ENCODE measurements around the gene MSX1.

Gene MSX1

DNA sequence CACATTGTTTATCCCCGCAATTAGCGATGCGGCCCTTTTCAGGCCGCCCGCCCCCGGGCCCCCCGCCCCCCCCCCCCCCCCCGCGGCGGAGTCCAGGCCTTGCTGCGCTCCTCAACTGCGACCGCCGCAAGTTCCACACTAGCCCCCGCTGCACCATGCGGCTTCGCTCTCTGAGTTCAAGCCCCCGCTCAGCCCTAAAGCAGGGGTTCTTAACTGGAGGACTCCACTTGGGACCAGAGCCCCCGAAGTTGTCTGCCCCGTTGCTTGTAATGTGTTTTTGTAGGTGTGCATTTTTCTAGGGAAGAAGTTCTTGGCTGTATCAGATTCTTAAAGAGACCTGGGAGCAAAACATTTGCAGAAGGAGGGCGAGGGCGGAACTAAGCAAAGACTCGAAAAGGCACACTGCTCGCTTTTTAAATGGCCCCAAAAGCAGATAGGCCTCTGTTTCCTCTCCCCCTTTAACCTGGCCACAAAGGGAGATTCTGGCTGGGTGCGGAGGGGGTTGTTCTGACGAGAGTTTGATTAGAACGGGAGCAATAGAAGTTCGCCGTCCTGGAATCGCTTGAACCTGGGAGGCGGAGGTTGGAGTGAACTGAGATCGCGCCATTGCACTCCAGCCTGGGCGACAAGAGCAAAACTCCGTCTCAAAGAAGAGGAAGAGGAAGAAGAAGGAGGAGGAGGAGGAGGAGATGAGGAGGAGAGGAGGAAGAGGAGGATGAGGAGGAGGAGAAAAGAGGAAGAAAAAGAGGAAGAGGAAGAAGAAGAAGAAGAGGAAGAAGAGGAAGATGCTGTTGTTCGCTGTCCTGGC, 2.3 kb upstream of the MSX1 start:
- in situ Hi-C loops (cut with HindIII; ENCODE audit: low sequenced_read_pairs), result no loop called here

DNA sequence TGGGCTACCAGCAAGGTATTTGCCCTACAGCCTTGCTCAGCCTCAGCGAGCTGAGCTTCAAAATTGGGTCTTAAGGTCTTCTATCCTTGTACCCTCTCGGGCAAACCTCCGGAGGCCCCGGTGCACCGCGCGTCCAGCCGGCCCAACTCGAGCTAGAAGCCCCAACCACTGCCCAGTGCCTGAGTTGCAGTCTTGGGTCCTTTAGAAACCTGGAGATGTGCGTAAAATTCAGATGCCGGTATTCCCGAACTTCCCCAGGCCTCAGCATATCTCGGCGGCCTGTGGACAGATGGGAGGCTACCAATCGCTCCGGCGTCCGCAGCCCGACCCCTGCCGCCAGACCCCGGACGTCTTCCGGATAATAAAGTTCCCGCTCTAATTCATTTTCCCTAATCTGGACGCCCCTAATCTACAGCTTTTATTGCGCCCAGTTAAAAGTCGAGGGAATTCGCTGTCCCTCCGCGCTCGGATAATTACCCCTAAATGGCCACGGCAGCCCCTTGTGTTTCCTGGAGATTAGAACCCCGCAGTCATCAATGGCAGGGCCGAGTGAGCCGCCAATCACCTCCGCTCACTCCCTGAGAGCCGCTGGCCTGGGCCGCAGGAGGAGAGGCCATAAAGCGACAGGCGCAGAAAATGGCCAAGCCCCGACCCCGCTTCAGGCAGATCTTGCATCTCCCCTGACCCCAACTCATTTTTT, 1.5 kb upstream of the MSX1 start:
- in situ Hi-C loops (cut with HindIII; ENCODE audit: low sequenced_read_pairs), result no loop called here

DNA sequence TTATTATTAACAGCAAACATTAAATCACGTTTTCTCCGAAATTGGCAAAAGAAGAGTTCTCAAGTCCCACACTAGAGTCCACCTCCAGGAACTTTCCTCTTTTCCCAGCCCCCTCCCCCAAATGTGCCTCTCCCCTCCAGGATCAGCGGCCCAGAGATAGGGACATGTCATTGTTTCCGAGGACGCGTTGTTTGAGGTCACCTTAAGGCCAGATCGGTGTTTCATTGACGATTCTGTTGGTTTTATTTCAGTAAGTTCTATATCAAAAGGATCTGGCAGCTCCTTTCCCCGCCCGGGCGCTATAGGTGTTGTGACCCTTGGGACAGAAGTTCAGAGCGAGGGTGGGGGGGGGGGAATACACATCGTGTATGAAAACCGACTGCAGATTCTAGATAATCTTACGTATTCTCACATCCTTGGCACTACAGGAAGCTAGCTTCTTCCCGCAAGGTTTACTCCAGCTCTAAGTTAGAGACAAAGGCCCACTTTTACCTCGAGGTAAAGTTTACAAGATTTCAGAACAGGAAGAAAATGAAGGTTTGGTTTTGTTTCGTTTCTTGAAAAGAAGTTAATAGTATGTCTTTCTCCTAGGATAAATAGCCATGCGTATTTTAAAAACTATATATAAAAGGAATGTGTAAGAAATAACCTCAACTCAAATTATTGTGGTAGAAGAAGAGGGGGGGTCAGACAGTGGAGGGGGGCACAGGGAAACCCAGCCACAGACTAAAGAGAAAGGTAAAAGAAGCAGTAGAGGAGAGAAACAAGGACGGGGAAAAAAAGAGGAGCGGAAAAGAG, 739 bp upstream of the MSX1 start:
- in situ Hi-C loops (cut with HindIII; ENCODE audit: low sequenced_read_pairs), result no loop called here

DNA sequence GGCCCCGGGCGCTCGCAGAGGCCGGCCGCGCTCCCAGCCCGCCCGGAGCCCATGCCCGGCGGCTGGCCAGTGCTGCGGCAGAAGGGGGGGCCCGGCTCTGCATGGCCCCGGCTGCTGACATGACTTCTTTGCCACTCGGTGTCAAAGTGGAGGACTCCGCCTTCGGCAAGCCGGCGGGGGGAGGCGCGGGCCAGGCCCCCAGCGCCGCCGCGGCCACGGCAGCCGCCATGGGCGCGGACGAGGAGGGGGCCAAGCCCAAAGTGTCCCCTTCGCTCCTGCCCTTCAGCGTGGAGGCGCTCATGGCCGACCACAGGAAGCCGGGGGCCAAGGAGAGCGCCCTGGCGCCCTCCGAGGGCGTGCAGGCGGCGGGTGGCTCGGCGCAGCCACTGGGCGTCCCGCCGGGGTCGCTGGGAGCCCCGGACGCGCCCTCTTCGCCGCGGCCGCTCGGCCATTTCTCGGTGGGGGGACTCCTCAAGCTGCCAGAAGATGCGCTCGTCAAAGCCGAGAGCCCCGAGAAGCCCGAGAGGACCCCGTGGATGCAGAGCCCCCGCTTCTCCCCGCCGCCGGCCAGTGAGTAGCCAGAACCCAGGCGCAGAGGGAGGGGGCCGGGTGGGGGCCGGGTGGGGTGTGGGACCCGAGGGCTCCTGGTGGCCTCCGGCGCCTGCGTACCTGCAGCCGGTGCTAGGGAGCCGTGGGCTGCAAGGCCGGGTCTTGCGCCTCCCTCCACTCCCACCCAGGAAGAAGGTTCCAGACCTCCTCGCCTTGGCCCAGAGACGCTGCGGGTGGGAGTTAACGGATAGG, 534 bp downstream of the MSX1 start:
- in situ Hi-C loops (cut with HindIII; ENCODE audit: low sequenced_read_pairs), result no loop called here

DNA sequence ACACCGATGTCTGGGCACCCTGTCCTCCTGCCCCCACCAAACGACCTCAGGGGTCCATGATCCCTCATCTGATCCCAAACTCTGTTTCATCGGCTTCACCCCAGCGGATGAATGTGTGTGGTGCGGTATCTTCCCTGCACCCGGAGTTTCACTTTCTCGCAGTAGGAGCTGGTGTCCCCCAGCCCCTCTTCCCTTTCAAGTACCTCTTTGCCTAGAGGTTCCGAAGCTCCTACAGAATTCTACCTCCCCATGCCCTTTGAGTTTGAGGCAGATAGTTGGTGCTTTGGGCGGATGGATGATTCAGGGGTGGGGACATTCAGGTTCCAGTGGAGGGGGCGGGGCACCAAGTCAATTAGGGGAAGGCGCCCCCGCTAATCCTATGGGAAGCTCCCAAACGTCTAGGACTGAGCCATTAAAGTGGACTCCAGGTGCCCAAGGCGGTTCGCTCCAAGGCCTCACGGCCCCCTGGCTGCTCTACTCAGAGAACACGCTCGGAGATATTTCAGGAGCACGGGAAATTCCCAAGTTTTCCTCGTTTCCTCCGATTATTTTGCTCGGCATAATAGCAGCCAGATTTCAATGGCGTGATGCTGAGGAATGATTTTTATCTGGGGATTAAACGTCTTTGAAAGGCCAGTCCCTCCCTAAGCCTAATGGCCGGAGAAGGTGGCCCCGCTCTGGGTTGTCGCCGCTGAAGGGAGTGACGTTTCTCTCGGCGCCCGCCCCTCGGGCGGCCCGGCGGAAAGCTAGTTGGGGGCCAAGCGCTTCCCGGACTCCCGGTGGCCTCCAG, 1.3 kb downstream of the MSX1 start:
- in situ Hi-C loops (cut with HindIII; ENCODE audit: low sequenced_read_pairs), result no loop called here

DNA sequence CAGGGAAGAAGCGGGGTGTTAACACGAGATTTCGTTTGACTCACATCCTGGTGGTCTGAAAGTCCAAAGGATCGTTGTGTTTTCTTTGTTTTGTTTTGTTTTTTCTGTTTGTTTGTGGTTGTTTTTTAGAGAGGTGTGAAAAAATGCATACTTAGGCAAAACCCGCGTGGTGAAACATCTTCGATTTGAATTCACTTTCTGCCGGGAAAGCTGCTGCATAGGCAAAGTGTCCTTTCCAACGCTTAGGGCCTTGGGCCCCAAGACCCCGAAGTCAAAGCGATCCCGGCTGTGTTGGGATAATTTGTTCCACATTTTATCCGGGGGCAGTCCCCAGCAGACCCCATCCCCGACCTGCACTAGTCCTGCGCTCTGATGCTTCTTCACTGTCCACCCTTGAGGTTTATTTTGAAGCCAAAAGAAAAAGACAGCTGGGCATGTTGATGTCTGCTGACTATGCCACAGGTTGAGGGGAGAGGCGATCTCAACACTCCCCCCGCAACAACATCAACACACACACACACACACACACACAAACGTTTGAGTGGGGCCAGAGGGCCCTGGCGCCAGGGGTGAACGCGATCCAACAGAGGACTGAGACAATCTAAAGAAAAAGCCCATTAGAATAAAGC, 2.0 kb downstream of the MSX1 start:
- in situ Hi-C loops (cut with HindIII; ENCODE audit: low sequenced_read_pairs), result no loop called here

DNA sequence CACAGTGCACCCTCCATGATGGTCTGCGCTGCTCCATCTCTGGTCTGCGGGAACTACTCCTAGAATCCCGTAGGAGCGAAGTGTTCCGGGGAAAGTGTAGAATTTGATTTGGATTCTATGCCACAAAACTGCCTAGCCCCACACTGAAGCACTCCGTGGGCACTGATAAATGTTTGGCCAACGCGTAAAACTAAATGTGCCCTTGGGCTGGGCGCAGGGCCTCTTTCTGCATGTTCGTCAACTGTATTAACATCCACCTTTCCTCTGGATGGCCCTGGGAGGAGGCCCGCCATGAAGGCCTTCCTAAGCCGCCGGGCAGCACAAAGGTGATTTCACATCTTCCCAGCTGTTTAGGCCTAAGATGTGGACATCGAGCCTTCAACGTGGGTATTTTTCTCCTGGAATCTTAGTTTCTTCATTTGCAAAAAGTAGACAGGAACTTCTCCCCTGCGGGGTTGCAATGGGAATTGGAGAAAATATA, 2.6 kb downstream of the MSX1 start:
- in situ Hi-C loops (cut with HindIII; ENCODE audit: low sequenced_read_pairs), result no loop called here

DNA sequence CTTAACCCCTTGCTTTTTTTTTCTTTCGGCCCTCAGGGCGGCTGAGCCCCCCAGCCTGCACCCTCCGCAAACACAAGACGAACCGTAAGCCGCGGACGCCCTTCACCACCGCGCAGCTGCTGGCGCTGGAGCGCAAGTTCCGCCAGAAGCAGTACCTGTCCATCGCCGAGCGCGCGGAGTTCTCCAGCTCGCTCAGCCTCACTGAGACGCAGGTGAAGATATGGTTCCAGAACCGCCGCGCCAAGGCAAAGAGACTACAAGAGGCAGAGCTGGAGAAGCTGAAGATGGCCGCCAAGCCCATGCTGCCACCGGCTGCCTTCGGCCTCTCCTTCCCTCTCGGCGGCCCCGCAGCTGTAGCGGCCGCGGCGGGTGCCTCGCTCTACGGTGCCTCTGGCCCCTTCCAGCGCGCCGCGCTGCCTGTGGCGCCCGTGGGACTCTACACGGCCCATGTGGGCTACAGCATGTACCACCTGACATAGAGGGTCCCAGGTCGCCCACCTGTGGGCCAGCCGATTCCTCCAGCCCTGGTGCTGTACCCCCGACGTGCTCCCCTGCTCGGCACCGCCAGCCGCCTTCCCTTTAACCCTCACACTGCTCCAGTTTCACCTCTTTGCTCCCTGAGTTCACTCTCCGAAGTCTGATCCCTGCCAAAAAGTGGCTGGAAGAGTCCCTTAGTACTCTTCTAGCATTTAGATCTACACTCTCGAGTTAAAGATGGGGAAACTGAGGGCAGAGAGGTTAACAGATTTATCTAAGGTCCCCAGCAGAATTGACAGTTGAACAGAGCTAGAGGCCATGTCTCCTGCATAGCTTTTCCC, 3.4 kb downstream of the MSX1 start:
- in situ Hi-C loops (cut with HindIII; ENCODE audit: low sequenced_read_pairs), result no loop called here

DNA sequence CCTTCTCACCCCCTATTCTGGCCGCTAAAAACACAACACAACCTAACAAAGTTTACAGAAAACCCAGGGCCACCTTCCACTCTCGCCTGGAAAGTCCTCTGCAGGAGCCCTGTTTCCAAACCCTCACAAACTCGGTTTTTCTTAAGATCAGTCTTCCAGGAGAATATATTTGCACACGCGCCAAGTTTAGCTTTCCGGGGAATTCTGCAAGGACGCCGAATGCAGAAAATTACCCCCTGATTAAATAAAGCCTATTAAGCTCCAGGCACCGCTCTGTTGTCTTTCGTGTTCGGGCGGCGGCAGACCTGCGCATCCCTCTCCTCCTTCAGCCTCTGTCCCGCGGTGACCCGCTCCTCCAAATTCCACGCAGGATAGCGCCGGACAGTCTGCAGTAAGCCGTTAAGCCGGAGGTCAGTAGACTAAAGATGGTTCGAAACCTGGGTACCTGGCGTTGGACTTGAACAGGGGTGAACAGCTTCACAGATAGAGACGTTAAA, 5.0 kb downstream of the MSX1 start:
- in situ Hi-C loops (cut with HindIII; ENCODE audit: low sequenced_read_pairs), result no loop called here

DNA sequence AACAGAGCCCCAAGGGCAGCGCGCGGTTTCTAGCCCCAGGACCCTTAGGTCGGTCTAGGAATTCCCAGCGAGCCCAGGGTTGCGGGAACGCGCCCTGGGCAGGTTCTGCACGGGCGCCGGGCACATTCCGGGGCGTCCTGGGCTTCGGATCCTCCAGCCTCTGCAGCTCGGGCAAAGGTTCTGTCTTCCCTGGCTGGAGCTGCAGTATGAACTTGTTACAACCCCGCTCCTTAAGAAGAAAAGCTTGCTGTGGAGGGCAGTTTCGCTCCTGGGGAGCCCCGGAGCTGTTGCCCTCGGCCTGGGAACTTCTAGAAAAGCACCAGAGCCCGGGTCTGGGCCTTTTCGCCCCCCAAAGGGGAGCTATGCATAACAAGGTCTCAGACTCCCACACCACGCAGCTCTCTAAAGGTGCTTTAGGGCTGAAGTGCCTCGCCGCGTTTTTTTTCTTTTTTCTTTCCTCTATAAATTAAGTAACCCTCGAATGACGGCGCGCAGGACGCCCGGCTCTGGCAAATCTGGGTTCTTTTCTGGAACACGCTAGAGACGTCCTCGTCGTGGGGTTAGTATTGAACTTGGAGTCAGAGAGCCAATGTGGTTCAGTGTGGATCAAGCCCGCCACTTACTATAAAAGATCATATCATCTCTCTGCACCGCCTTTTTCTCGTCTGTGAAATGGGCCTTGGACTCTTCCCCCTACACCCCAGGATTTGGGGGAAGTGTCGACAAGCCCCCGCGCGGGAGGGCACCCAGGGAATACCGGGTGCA, 5.7 kb downstream of the MSX1 start:
- in situ Hi-C loops (cut with HindIII; ENCODE audit: low sequenced_read_pairs), result no loop called here

DNA sequence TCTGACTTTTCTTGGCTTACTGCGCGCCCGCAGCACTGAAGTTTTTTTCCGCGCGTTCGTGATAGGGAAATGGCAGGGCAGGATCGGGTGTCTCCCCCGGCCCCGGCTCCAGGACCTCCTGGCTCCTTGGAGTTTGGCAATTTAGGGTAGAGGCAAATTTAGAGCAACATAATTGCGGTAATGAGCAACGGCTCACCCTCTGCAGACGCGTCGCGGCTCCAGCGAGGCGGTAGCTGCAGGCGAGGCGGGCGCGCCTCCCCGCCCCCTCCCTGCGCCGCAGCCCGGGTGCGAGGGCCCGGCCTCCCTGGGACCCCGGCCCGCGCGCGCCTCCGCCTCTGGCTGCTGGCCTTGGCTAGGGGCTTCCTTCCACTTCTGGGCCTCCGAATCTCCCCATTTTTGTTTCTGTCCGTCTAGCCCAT, 6.2 kb downstream of the MSX1 start:
- in situ Hi-C loops (cut with HindIII; ENCODE audit: low sequenced_read_pairs), result no loop called here

DNA sequence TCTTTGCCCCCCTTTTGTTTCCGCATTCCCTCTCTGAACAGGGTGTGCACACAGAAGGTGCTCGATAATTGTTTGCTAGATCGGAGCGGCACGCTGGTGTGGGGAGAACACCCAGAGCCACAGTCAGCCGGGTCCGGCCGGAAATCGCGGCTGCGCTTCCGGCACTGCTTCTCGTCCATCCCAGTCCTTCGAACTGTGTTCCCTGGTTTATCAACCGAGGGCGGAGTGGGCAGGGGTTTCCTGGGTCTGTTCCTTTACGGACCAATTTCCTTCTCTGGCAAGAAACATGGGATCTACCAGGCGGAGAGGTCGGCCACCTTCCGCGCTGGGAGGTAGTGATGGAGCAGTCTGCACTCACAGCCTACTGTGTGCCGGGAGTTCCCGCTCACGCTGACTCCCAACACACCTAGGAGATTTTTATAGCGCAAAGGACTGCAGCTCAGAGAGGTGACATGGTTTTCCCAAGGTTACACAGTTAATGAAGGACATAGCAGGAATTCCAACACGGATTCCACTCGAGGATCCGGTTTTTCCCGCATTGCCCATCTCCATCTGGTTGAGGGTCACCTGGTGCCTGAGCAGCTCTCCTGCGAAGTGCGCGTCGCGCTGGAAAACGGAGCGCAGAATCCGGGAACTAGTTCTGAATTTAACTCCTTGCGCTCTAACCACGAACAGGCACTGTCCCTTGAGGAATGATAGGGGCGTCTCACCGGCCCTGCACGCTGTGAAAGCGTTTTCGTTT, 6.8 kb downstream of the MSX1 start:
- in situ Hi-C loops (cut with HindIII; ENCODE audit: low sequenced_read_pairs), result no loop called here

DNA sequence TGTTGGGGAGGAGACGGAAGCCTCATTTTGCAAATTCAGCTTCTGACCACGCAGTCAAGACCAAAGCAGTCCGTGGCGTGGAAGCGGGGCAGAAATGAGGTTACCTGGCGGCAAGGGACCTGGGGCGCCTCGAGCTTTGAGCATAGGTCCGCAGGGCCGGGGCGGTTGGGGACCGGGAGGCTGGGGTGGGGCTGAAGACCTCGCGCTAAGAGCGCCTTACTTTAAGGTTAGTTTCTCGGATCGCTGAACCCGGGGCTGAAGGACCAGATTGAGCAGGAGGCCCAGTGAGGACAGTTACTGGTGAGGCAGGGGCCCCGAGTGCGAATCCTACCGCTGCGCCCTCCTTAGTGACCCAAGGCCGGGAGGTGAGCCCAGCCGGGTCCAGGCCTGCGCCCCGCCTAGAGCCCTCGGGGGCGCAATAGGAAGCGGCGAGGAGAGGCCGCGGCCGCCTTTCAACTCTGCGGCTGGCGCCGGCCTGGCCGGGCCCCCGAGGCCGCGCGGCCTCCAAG, 7.5 kb downstream of the MSX1 start:
- in situ Hi-C loops (cut with HindIII; ENCODE audit: low sequenced_read_pairs), result no loop called here

DNA sequence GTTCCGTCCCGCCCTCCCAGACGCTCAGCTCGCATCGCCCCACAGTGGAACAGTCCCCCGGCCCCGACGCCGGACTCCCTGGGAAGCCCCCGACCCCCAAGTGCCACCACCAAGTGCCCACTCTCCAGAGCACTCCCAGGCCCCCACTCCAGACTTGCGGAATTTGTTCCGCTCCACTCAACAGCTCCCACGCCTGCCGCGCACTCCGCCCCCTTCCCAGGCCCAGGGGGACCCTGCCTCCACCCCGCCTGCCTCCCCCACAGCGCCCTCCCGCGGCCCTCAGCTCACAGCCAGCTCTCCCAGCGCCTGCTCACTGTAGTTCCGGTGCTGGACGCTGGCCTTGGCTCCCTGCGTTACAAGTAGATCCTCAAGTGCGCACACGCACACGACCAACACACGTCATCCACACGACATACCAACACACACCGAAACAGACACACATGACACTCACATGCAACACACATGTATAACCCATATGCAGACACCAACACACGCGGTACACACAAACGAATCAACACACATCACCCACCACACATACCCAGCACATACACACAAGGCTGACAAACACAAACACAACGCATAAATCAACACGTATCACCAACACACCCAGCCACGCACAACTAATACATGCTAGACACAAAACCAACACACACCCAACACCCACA, 8.0 kb downstream of the MSX1 start:
- in situ Hi-C loops (cut with HindIII; ENCODE audit: low sequenced_read_pairs), result no loop called here

DNA sequence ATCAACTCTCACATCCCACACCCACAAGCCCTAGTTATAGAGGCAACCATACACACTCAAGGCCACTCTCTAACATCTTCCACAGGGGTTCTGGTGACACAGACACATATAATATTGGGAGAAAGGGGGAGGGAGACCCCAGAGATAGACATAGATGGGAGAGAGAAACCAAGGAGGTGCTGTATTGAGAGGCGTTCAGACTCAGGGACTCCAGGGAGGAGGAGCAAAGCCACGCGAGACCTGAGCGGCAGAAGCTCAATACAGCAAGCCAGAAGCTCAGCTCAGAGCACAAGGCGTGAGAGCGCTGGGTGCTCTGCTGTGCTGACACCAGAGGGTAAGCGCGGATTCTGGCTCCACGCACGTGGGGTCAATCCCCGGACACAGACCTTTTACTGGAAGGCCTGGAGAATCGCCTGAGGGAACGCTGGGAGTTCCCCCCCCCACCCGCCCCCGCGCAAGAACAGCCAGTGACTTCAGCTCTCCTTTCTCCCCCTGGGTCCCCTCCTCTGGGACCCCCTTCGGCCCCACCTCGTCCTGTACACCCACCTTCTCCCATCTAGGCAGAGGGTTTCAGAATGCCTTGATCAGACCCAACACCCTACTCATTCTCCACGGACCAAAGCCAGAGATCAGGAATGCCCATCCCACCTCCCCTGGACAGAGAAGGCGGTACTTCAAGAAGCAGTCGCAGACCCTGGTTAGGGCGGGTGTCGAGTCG, 8.7 kb downstream of the MSX1 start:
- in situ Hi-C loops (cut with HindIII; ENCODE audit: low sequenced_read_pairs), result no loop called here

Measured in DLD1 (cell line).